Mucosa of rectum (tissue), 2 donors: ENCODE results near the gene RLF.

Experiments
- H3K27ac ChIP-seq, 2 donors: one replicate each; pipeline ENCODE4 v1.7.0; 2013; ENCODE audit warnings: inconsistent platforms in 2 of 2, low read depth in 2 of 2, low read length in 2 of 2
- H3K27me3 ChIP-seq, 2 donors: one replicate each; pipeline ENCODE4 v1.7.0; 2013; ENCODE audit warnings: low read length in 2 of 2; ENCODE audit not compliant: control insufficient read depth in 2 of 2, insufficient read depth in 2 of 2
- H3K36me3 ChIP-seq, 2 donors: one replicate each; pipeline ENCODE4 v1.7.0; 2013; ENCODE audit warnings: low read length in 2 of 2; ENCODE audit not compliant: control insufficient read depth in 2 of 2, insufficient read depth in 2 of 2
- H3K4me1 ChIP-seq, 2 donors: one replicate each; pipeline ENCODE4 v1.7.0; 2013; ENCODE audit warnings: low read length in 2 of 2, mild to moderate bottlenecking in 1 of 2; ENCODE audit not compliant: control insufficient read depth in 2 of 2, insufficient read depth in 2 of 2
- H3K4me3 ChIP-seq, 2 donors: one replicate each; pipeline ENCODE4 v1.7.0; 2013; ENCODE audit warnings: low read length in 2 of 2
- H3K9ac ChIP-seq, 2 donors: one replicate each; pipeline ENCODE4 v1.7.0; 2013; ENCODE audit warnings: low read length in 2 of 2, low read depth in 1 of 2, mild to moderate bottlenecking in 1 of 2
- H3K9me3 ChIP-seq, 2 donors: one replicate each; pipeline ENCODE4 v1.7.0; 2013; ENCODE audit warnings: low read length in 2 of 2; ENCODE audit not compliant: control insufficient read depth in 2 of 2
- donor health status: healthy.
- donor health status: Normal muscosa, but diverticular disease.

RLF gene

DNA sequence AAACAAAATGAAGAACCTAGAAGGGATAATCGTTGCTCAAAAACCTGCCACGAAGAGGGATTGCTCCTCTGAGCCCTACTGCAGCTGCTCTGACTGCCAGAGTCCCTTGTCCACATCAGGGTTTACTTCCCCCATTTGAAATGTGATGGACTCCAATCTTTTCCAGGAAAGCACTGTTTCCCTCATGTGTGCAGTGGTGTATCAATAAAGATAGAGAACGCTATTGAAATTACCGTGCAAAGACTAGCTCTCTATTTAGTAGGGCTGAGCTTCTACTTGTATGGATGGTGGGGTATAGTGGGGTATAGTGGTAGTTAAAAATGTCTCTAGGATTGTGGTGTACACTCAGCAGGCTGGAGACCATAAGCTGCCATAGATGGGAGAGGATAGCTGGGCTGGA lies 90.3 kb downstream of the RLF start:
- peaks cover 1 to 4% of the 10 kb centered on the region in 2 donors for H3K4me1 ChIP-seq
- no peaks in the 10 kb centered on the region for H3K27me3 ChIP-seq
- H3K27ac ChIP-seq = no peak overlapping the region
- H3K4me3 ChIP-seq = no peak overlapping the region
- H3K9ac ChIP-seq = no peak overlapping the region
- H3K36me3 ChIP-seq = no peaks in the 10 kb centered on the region
- no peaks in the 10 kb centered on the region for H3K9me3 ChIP-seq

DNA sequence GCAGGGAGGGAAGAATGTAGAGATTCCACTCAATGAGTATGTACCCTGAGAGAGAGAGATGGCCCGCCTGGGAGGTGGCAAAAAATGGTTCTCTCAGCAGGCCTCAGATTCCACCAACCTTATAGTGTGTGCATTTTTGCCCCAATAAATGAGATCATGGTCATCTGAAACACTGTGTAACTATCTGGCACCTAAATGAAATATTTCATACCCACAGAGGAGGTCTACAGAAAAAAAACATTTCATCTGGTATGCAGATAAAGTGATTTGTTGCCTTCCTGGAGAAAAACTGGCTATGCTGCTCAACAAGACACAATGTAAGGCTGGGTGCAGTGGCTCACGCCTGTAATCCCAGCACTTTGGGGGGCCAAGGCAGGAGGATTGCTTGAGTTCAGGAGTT lies 91.4 kb downstream of the RLF start:
- H3K9ac ChIP-seq = no peak overlapping the region
- H3K27ac ChIP-seq = no peak overlapping the region
- peaks cover 6 to 8% of the 10 kb centered on the region in 2 donors for H3K4me1 ChIP-seq
- H3K4me3 ChIP-seq = no peak overlapping the region
- H3K36me3 ChIP-seq = no peaks in the 10 kb centered on the region
- H3K27me3 ChIP-seq = no peaks in the 10 kb centered on the region
- H3K9me3 ChIP-seq = no peaks in the 10 kb centered on the region

DNA sequence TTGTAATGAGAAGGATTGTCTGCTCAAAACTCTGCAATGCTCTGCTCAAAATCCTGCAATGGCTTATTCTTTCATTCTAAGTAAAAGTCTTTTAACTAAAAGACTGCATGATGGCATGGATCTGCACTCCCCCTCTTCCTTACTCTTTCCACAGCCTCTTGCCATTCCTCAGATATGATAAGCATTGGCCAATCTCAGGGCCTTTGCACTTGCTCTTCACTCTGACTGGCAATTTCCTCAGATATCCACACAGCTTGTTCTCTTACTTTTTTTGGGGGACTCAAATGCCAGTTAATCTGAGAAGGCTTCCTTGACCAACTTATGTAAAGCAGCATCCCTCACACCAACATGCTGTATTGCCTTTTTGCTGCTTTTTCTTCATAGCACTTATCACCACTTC lies 94.0 kb downstream of the RLF start:
- Histone ChIP-seq H3K4me1 (peaks cover 6 to 8% of the 10 kb centered on the region in 2 donors), H3K9ac (no peak overlapping the region)

DNA sequence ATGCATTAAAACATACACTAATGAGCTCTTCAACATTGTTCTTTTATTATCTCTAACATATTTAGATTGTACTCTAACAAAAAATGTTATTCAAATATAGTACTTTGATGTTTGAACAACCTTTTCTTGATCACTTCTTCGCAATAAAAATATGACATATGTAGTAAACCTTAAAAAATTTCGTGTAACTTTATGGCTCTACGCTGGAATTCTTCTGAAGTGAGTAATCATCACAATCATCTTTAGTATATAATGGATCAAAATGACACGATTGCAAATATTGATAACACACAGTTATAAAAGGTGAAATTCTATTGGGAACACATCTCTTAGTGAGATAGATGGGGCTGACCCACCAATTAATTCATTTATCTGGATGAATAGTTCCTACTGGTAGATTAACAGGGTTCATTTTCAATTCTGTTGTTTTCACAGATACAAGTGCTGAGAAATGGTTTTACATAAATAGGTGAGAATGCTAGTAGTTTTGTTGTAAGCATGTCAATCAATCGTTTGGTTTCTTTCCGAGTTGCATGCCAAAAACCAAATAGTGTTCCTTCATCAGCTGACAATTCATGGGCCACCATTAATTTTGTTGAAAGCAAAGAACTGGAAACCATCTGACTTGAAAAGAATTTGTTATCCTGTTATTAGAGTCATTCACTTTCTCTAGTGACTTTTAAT lies 95.4 kb downstream of the RLF start:
- Histone ChIP-seq H3K9me3 (no peaks in the 10 kb centered on the region), H3K27ac (peak overlapping the region in 1 of 2 donors; percentile 99), H3K4me3 (peak overlapping the region; percentile 81 to 100), H3K27me3 (no peaks in the 10 kb centered on the region), H3K9ac (peak overlapping the region; percentile 80 to 100), H3K36me3 (peaks cover 12 to 14% of the 10 kb centered on the region in 2 donors), H3K4me1 (peaks cover 6 to 8% of the 10 kb centered on the region in 2 donors)

More for the DNA sequence above, 94.0 kb downstream of the RLF start:
- H3K36me3 ChIP-seq = peaks cover under 1 to 1% of the 10 kb centered on the region in 2 donors
- H3K27ac ChIP-seq = no peak overlapping the region
- H3K27me3 ChIP-seq = no peaks in the 10 kb centered on the region
- H3K4me3 ChIP-seq = no peak overlapping the region
- H3K9me3 ChIP-seq = no peaks in the 10 kb centered on the region

DNA sequence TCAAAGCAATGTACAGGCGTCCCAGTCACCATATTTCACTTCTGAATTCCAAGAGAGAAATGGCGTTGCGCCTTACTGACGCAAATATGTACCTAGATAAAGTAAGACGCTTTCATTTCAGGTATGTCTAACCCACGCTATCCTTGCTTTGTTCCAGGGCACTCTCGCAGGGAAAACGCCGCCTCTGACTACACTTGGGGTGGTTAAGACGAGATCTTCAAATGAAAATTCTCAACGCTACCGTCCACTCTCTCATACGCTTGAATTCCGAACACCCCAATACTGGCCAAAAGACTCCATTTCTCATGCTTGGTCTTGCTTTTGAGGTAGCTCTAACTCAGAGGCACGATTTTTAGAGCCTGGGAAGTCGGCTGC lies 96.1 kb downstream of the RLF start:
- Histone ChIP-seq H3K27ac (peak overlapping the region; percentile 95 to 99), H3K36me3 (peaks cover 12 to 17% of the 10 kb centered on the region in 2 donors), H3K27me3 (no peaks in the 10 kb centered on the region), H3K4me1 (peaks cover 6 to 8% of the 10 kb centered on the region in 2 donors), H3K9me3 (no peaks in the 10 kb centered on the region), H3K9ac (peak overlapping the region; percentile 80 to 100), H3K4me3 (peak overlapping the region; percentile 81 to 100)

DNA sequence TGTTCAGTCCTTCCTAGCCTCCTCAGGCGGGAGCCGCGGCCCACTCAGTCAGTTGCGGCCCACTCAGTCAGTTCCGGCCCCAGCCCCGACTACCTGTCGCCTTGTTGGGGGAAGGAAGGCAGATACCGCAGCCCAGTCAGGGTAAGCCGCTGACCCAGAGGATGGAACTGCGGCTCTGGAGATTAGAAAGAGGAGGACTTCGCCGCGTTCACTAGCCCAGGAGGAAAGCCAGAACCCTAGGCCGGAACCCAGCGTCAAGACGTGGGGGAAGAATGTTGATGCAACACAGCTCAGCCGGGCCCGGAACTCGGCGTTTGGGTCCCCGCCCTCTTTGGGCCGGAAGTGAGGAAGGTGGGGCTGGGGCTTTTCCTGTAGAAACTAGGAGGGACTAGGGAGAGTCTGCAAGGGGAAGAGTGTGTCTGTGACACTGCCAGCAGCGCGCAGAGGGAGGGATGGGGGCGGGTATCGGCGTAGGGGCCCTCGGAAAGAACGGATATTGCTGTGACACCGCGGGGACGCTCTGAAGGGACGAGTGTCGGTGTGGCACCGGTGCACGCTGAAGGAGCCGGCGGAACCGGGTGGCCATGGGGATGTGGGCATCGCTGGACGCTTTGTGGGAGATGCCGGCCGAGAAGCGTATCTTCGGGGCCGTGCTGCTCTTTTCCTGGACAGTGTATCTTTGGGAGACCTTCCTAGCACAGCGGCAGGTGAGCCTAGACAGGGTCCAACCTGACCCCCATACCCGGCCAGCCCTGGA lies 96.7 kb downstream of the RLF start, which contains the start of gene ZMPSTE24:
ZMPSTE24 (plus strand) TSS at position 549 of the 757 bp plus-strand sequence; CDS start at position 585, 36 bp downstream.
- Histone ChIP-seq H3K4me1 (peaks cover 6 to 8% of the 10 kb centered on the region in 2 donors), H3K27ac (peak within 1 kb of the TSS; percentile 95 to 99), H3K27me3 (no peaks in the 10 kb centered on the region), H3K9me3 (no peaks in the 10 kb centered on the region), H3K4me3 (peak within 1 kb of the TSS; percentile 81 to 100), H3K9ac (peak within 1 kb of the TSS; percentile 80 to 100), H3K36me3 (peaks cover 17 to 21% of the 10 kb centered on the region in 2 donors)

DNA sequence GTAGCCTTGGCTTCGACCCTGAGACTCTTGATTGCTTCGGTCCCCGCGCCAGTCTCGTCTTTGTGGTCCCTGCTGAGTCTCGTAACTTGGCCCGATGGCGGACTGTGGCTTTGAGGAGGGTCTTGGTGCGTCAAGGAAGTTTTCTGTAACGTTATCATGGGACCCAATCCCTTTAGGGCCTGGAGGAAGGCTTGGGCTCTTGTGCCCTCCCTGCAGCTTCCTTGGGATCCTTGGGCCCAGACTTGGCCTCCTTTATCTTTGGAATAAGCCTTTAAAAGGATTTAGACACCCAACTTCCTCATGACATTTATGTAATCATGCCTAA lies 97.2 kb downstream of the RLF start:
- no peaks in the 10 kb centered on the region for H3K9me3 ChIP-seq
- H3K4me3 ChIP-seq = peak overlapping the region; percentile 81 to 100
- no peaks in the 10 kb centered on the region for H3K27me3 ChIP-seq
- H3K27ac ChIP-seq = peak overlapping the region; percentile 95 to 99
- peaks cover 6 to 8% of the 10 kb centered on the region in 2 donors for H3K4me1 ChIP-seq
- H3K9ac ChIP-seq = peak overlapping the region; percentile 79 to 80
- H3K36me3 ChIP-seq = peaks cover 22 to 27% of the 10 kb centered on the region in 2 donors

DNA sequence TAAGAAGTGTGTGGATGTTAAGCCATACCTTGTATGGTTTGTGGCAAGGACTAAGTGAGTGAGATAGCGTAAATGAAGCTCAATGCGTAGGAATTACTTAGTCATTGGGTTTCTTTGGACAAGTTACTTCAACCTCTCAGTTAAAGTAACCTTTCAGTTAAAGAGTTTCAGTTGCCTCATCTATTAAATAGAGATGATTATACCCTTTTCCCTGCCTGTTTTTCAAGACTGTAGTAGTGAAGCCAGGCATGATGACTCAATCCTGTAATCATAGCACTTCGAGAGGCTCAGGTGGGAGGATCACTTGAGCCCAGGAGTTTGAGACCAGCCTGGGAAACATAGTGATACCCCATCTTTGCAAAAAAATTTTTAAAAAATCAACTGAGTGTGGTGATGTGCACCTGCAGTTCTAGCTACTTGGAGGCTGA lies 103.2 kb downstream of the RLF start:
- H3K4me1 ChIP-seq = no peaks in the 10 kb centered on the region
- H3K4me3 ChIP-seq = no peak overlapping the region
- H3K9ac ChIP-seq = no peak overlapping the region
- H3K27me3 ChIP-seq = no peaks in the 10 kb centered on the region
- H3K27ac ChIP-seq = no peak overlapping the region
- peaks cover 40 to 57% of the 10 kb centered on the region in 2 donors for H3K36me3 ChIP-seq
- no peaks in the 10 kb centered on the region for H3K9me3 ChIP-seq

DNA sequence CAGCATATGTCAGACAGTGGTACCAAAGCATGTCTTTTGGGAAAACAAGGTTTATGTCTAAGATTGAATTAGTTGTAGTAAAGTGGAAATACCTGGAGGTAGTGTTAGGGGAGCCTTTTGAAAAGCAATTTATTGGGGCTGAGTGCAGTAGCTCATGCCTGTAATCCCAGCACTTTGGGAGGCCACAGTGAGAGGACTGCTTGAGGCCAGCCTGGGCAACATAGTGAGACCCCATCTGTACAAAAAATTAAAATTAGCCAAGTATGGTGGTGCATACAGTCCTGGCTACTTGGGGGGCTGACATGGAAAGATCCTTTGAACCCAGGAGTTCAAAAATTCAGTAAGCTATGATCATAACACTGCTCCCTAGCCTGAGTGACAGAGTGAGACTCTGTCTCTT lies 104.1 kb downstream of the RLF start:
- Histone ChIP-seq H3K4me1 (no peaks in the 10 kb centered on the region), H3K36me3 (peaks cover 43 to 62% of the 10 kb centered on the region in 2 donors), H3K27me3 (no peaks in the 10 kb centered on the region), H3K9ac (no peak overlapping the region), H3K4me3 (no peak overlapping the region), H3K27ac (no peak overlapping the region), H3K9me3 (no peaks in the 10 kb centered on the region)

DNA sequence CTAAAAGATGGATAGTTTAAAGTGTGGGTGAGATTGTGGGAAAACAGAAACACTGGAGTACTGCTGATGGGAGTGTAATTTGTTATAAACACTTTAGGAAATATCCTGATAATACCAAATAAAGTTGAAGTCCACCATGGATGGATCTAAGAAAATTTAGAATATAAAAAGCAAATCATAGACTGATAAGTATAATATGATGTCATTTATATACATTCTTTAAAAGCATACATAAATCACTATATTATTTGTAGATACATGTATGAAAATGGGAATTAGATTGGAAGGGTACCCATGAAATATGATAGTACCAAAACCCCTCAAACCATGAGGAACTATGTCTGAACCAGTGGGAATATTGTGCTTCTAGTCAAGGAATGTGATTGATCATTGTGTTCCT lies 104.7 kb downstream of the RLF start:
- H3K36me3 ChIP-seq = peaks cover 42 to 62% of the 10 kb centered on the region in 2 donors
- H3K27me3 ChIP-seq = no peaks in the 10 kb centered on the region
- no peaks in the 10 kb centered on the region for H3K4me1 ChIP-seq
- H3K4me3 ChIP-seq = no peak overlapping the region
- no peaks in the 10 kb centered on the region for H3K9me3 ChIP-seq
- no peak overlapping the region for H3K9ac ChIP-seq
- H3K27ac ChIP-seq = no peak overlapping the region
